Measurements from ENCODE around the gene RAB6B. TPM values are rescaled to one million over a fixed set of nuclear protein-coding genes. Genes with fewer than 3 reads are reported as not detected.

RAB6B gene
- total RNA-seq, 1 donor from 2014 or later: 21.2 TPM

DNA sequence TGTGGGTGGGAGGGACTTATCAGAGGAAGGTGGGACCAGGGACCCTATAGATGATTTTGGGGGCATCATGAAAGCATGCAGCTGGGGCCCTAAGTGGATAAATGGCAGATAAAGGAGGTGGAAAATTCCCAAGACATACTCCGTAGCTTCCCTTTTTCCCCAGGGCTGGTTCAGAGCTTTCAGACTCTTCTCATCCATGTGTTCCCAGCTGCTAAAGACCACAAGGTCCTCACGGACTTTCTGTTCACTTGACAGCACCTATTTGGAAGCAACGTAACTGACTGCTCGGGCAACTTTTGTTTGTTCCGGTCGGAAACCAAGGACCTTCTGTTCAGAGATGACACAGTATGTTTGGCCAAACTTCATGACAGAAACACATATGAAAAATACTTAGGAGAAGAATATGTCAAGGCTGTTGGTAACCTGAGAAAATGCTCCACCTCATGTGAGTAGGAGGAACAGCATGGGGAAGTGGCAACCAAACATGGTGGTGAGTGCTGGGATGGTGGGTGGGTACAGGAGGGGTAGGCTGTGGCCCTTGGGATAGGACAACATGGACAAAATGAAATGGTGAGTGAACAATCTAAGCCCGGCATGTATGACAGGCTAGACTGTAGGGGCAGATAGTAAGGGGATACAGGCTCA is 118.8 kb downstream of the RAB6B start:
- Mint-ChIP-seq H3K27me3 (no peaks in the 10 kb centered on the region), H3K9me3 (no peaks in the 10 kb centered on the region), H3K4me3 (no peak overlapping the region), H3K4me1 (ENCODE audit: unreplicated experiment) (no peaks in the 10 kb centered on the region), H3K27ac (no peak overlapping the region), H3K36me3 (no peaks in the 10 kb centered on the region)
- TF ChIP-seq, protein P1, sequence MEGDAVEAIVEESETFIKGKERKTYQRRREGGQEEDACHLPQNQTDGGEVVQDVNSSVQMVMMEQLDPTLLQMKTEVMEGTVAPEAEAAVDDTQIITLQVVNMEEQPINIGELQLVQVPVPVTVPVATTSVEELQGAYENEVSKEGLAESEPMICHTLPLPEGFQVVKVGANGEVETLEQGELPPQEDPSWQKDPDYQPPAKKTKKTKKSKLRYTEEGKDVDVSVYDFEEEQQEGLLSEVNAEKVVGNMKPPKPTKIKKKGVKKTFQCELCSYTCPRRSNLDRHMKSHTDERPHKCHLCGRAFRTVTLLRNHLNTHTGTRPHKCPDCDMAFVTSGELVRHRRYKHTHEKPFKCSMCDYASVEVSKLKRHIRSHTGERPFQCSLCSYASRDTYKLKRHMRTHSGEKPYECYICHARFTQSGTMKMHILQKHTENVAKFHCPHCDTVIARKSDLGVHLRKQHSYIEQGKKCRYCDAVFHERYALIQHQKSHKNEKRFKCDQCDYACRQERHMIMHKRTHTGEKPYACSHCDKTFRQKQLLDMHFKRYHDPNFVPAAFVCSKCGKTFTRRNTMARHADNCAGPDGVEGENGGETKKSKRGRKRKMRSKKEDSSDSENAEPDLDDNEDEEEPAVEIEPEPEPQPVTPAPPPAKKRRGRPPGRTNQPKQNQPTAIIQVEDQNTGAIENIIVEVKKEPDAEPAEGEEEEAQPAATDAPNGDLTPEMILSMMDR (conservative IDR thresholded peaks at IDR 0.05): no peak
- no peak for DNase-seq (ENCODE audit: extremely low spot score, unreplicated experiment)

DNA sequence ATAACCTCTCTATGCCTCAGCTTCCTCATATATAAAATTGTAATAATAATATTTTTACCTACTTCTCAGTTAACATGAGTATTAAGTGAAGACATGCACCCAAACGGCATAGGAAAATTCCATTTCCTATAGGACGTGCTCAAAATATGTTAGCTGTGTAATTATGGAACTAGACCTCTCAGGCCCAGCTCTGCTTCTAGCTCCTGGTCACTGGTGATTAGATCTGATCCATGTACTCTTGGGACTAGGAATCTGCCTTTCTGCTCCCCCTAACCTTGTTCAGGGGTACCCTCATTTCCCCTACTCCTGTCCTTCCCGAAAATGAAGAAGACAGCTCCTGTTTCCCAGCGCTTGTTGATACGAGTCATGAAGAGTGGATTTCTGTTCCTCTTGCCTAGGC is 119.8 kb downstream of the RAB6B start:
- no peaks in the 10 kb centered on the region for H3K4me1 Mint-ChIP-seq (ENCODE audit: unreplicated experiment)
- no peak for DNase-seq (ENCODE audit: extremely low spot score, unreplicated experiment)
- no peaks in the 10 kb centered on the region for H3K9me3 Mint-ChIP-seq
- H3K36me3 Mint-ChIP-seq: no peaks in the 10 kb centered on the region
- no peak overlapping the region for H3K4me3 Mint-ChIP-seq
- no peaks in the 10 kb centered on the region for H3K27me3 Mint-ChIP-seq
- no peak overlapping the region for H3K27ac Mint-ChIP-seq
- TF ChIP-seq, protein P1 (conservative IDR thresholded peaks at IDR 0.05): no peak

DNA sequence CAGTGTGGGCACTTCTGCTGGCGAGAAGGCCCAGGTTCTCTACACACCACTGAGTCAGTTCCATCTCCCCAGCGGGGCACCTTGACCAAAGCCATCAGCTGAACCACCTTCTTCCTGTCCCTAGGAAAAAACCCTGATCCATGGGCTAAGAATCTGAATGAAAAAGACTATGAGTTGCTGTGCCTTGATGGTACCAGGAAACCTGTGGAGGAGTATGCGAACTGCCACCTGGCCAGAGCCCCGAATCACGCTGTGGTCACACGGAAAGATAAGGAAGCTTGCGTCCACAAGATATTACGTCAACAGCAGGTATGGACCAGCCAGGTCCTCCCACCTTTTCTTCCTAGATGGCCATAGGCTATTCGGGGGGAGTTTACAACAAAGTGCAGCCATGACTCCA is 120.4 kb downstream of the RAB6B start:
- Mint-ChIP-seq H3K9me3 (no peaks in the 10 kb centered on the region), H3K27me3 (no peaks in the 10 kb centered on the region), H3K36me3 (no peaks in the 10 kb centered on the region), H3K27ac (no peak overlapping the region), H3K4me3 (no peak overlapping the region), H3K4me1 (ENCODE audit: unreplicated experiment) (no peaks in the 10 kb centered on the region)
- DNase-seq (ENCODE audit: extremely low spot score, unreplicated experiment): no peak
- TF ChIP-seq, protein P1 (conservative IDR thresholded peaks at IDR 0.05): no peak

Other genes with a start within 250 kb of the RAB6B start
- 30.5 and 44.4 TPM in 2 replicates for gene TOPBP1, start 233.9 kb downstream of the RAB6B start, total RNA-seq (ENCODE audit: low replicate concordance)
- gene TF, start 149.5 kb downstream of the RAB6B start, total RNA-seq (ENCODE audit: low replicate concordance): 2.3 and 18.8 TPM in 2 replicates
- 80.9 and 89.5 TPM in 2 replicates for gene SRPRB, start 90.1 kb downstream of the RAB6B start, total RNA-seq (ENCODE audit: low replicate concordance)
- gene SLCO2A1, start 134.0 kb upstream of the RAB6B start, total RNA-seq (ENCODE audit: low replicate concordance): 3.4 and 3.8 TPM in 2 replicates